K562 (cell line): ENCODE measurements around the gene LRP10. TPM values are rescaled to one million over a fixed set of nuclear protein-coding genes. Genes with fewer than 3 reads are reported as not detected.

ENCODE experiments used
- CHD4 ChIP-seq: fragments of 200-600 bp; sonication (generic); IDR thresholded peaks from 3 replicates; pipeline ENCODE4 v1.6.1; 2012; ENCODE audit warnings: low read depth, mild to moderate bottlenecking, mixed read lengths, low read length, inconsistent platforms; ENCODE audit not compliant: insufficient read depth, insufficient replicate concordance, poor library complexity, severe bottlenecking
- LCOR ChIP-seq: sonication (generic); formaldehyde crosslinking; IDR thresholded peaks from 2 replicates; pipeline ENCODE4 v1.8.0; 2022; ENCODE audit warnings: mild to moderate bottlenecking, missing genetic modification reagents
- MEF2A ChIP-seq: IDR thresholded peaks from 2 replicates; pipeline ENCODE4 v1.6.1; 2011; ENCODE audit warnings: low read depth, mild to moderate bottlenecking, low read length, moderate library complexity; ENCODE audit not compliant: control insufficient read depth
- MTA1 ChIP-seq: fragments of 450-650 bp; IDR thresholded peaks from 2 replicates; pipeline ENCODE4 v1.6.1; 2017; ENCODE audit warnings: borderline replicate concordance
- NCOA2 ChIP-seq, 2 experiments: fragments of 450-650 bp; IDR thresholded peaks; 2 replicates each; pipeline ENCODE4 v1.6.1; 2018; ENCODE audit warnings: mild to moderate bottlenecking in 2 of 2, moderate library complexity in 1 of 2; ENCODE audit not compliant: partially characterized antibody in 2 of 2
- PCBP2 ChIP-seq: fragments of 200-400 bp; formaldehyde crosslinking; IDR thresholded peaks from 2 replicates; pipeline ENCODE4 v1.6.1; 2018; ENCODE audit warnings: low read length, low read depth, mild to moderate bottlenecking, moderate library complexity; ENCODE audit not compliant: poor library complexity, severe bottlenecking
- TAL1 ChIP-seq: fragments of 450-650 bp; IDR thresholded peaks from 2 replicates; pipeline ENCODE4 v1.6.1; 2016; ENCODE audit warnings: mild to moderate bottlenecking
- ZBTB12 ChIP-seq: fragments of 250-450 bp; sonication (Bioruptor Pico); IDR thresholded peaks from 2 replicates; pipeline ENCODE4 v1.4.0; 2020
- ZBTB5 ChIP-seq: fragments of 450-650 bp; IDR thresholded peaks from 2 replicates; pipeline ENCODE4 v1.6.1; 2017; ENCODE audit warnings: antibody characterized with exemption
- ZFX ChIP-seq: sonication (generic); formaldehyde crosslinking; IDR thresholded peaks from 2 replicates; pipeline ENCODE4 v1.8.0; 2022; ENCODE audit warnings: mild to moderate bottlenecking, missing genetic modification reagents, moderate library complexity
- ZHX1 ChIP-seq: fragments of 150-350 bp; conservative IDR thresholded peaks from 2 replicates; pipeline ENCODE4 v1.6.1; 2014; ENCODE audit warnings: low read length
- ZSCAN29 ChIP-seq: fragments of 450-650 bp; IDR thresholded peaks from 2 replicates; pipeline ENCODE4 v1.6.1; 2017
- polyA plus RNA-seq, 8 experiments: library from polyadenylated mRNA; depleted of rRNA in 4 of 8; stranded (reverse) in 5 of 8; unstranded in 3 of 8; fragments of >200 nt; fragmentation: Nextera tagmentation in 2 of 8; fragmentation: Illumina TruSeq in 1 of 8; extraction: Ambion mirVana in 2 of 8; extraction: Trizol in 1 of 8; gene quantifications; 2 replicates each; pipeline versions ENCODE4 v1.2.1 to v1.2.3, GENCODE V29; 2011 to 2014; ENCODE audit warnings: inconsistent platforms in 1 of 8, missing spikeins in 1 of 8
- total RNA-seq, 7 experiments: library from RNA; depleted of rRNA in 6 of 7; stranded (reverse); fragments of >200 nt in 6 of 7; fragmentation: Illumina TruSeq in 2 of 7; extraction: Trizol in 2 of 7; gene quantifications; 2 replicates each; pipeline versions ENCODE4 v1.2.1 to v1.2.3, GENCODE V29; 2011 to 2021; ENCODE audit warnings: low replicate concordance in 1 of 7
- TF ChIP-seq, protein P1 (sequence below), 2 experiments: fragments of 450-650 bp in 1 of 2; IDR thresholded peaks; 2 replicates each; pipeline ENCODE4 v1.6.1; 2011 to 2017; ENCODE audit warnings: low read depth in 2 of 2, antibody characterized with exemption in 1 of 2, borderline replicate concordance in 1 of 2, low read length in 1 of 2, mild to moderate bottlenecking in 1 of 2, mixed read lengths in 1 of 2; ENCODE audit not compliant: control insufficient read depth in 1 of 2
- TF ChIP-seq, protein P2 (sequence below): fragments of 450-650 bp; IDR thresholded peaks from 2 replicates; pipeline ENCODE4 v1.6.1; 2016; ENCODE audit warnings: mild to moderate bottlenecking

The LRP10 gene
- total and polyA plus RNA-seq, 9 of the 15 experiments (the other 6 are each of a cell fraction or from before 2014, with no cell fraction given) = 1.3 to 45.5 (median 10.9) TPM

DNA sequence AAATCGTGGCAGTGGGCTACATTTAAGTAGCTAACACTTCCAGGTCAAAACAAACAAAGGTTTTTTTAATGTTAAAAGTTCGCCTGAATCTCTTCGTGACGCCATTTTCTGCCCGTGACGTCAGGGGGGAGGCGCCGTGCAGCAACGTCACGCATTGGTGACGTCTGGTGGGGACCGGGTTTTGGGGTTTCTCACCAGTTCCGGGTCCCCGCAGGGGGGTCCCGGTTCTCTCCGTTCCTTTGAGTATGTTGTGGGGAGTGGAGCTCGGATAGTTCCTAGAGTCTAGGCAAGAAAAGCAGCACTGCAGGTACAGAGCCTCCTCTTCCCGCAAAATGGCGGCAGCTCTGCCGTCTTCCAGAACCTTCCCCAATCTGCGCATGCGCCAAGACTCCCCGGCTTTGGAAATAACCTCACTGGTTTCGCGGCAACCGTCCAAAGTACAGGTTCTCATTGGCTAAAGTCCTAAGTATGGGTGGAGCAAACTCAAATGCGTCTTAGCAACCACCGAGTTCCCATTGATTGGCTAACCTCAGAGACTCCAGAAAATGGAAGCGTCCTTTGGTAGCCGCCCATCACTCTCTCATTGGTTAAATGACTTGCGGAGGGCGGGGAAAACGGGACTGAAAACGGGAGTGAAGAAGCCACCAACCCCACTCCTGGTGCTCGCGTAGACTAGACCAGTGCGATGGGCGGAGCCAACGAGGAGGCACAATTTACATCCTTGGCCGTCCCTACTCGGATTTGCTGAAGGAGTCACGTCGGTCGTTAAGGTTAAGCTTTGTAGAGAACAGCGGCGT, 47.5 kb downstream of the LRP10 start, which contains the start of gene RBM23 (continued):
- TF ChIP-seq ZBTB12 (peak; percentile 98), CHD4 (no peak), TAL1 (no peak), NCOA2 (IDR thresholded peaks at IDR 0.05; ENCODE audit: partially characterized antibody in 2 of 2) (no peak), PCBP2 (no peak), ZSCAN29 (peak; percentile 100), MTA1 (peak; percentile 95), ZBTB5 (no peak), ZFX (CRISPR knock-in tag) (no peak), LCOR (peak; percentile 51; the same call in 1 of the 2 replicates), ZHX1 (peak; percentile 90), MEF2A (no peak)
- TF ChIP-seq, protein P1, sequence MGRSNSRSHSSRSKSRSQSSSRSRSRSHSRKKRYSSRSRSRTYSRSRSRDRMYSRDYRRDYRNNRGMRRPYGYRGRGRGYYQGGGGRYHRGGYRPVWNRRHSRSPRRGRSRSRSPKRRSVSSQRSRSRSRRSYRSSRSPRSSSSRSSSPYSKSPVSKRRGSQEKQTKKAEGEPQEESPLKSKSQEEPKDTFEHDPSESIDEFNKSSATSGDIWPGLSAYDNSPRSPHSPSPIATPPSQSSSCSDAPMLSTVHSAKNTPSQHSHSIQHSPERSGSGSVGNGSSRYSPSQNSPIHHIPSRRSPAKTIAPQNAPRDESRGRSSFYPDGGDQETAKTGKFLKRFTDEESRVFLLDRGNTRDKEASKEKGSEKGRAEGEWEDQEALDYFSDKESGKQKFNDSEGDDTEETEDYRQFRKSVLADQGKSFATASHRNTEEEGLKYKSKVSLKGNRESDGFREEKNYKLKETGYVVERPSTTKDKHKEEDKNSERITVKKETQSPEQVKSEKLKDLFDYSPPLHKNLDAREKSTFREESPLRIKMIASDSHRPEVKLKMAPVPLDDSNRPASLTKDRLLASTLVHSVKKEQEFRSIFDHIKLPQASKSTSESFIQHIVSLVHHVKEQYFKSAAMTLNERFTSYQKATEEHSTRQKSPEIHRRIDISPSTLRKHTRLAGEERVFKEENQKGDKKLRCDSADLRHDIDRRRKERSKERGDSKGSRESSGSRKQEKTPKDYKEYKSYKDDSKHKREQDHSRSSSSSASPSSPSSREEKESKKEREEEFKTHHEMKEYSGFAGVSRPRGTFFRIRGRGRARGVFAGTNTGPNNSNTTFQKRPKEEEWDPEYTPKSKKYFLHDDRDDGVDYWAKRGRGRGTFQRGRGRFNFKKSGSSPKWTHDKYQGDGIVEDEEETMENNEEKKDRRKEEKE (IDR thresholded peaks at IDR 0.05; ENCODE audit: borderline replicate concordance in 1 of 2, control insufficient read depth in 1 of 2, low read depth in 2 of 2, low read length in 1 of 2) = no peak
- TF ChIP-seq, protein P2, sequence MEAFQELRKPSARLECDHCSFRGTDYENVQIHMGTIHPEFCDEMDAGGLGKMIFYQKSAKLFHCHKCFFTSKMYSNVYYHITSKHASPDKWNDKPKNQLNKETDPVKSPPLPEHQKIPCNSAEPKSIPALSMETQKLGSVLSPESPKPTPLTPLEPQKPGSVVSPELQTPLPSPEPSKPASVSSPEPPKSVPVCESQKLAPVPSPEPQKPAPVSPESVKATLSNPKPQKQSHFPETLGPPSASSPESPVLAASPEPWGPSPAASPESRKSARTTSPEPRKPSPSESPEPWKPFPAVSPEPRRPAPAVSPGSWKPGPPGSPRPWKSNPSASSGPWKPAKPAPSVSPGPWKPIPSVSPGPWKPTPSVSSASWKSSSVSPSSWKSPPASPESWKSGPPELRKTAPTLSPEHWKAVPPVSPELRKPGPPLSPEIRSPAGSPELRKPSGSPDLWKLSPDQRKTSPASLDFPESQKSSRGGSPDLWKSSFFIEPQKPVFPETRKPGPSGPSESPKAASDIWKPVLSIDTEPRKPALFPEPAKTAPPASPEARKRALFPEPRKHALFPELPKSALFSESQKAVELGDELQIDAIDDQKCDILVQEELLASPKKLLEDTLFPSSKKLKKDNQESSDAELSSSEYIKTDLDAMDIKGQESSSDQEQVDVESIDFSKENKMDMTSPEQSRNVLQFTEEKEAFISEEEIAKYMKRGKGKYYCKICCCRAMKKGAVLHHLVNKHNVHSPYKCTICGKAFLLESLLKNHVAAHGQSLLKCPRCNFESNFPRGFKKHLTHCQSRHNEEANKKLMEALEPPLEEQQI = no peak
